Uterus (tissue), 2 donors: ENCODE results near the gene KCTD19.

Source experiments
- CTCF ChIP-seq, 4 experiments: fragments of 200-600 bp in 2 of 4; fragments of 450-650 bp in 2 of 4; sonication (generic) in 2 of 4; IDR thresholded peaks; one replicate each; pipeline ENCODE4 v1.5.1; 2016 to 2019; ENCODE audit warnings: antibody characterized with exemption in 4 of 4, mild to moderate bottlenecking in 2 of 4, moderate library complexity in 1 of 4
- POLR2A ChIP-seq, 2 donors: fragments of 450-650 bp; IDR thresholded peaks; one replicate each; pipeline ENCODE4 v1.6.1; 2016; ENCODE audit warnings: antibody characterized with exemption in 2 of 2, mild to moderate bottlenecking in 1 of 2, moderate library complexity in 1 of 2

DNA sequence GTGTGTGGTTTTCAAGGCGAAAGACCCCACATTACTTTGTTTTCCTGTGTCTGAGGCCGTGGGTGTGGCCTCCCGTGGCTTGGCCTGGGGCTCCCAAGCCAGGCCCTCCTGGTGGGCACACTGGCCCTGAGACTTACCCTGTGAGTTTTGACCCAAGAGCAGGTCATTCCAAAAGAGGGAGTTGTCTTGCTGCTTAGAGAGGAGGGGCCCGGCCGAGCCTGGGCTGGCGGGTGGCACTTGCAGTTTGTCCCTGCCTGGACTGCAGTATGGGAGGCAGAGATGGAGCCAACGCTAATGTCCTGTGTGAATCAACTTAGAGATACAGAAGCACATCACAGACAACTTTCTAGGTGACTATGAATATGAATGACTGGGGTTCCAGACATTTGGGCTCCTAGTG, 24.5 kb downstream of the KCTD19 start:
- TF ChIP-seq CTCF (IDR thresholded peaks at IDR 0.05) (no peak), POLR2A (IDR thresholded peaks at IDR 0.05) (no peak)
